Stomach (tissue), 9 donors: ENCODE results near the gene MAD2L1BP. TPM values are rescaled to one million over a fixed set of nuclear protein-coding genes. Genes with fewer than 3 reads are reported as not detected.
"Not testable (repeated sequence)": the region's sequence is repeated elsewhere in the genome, so short reads cannot be mapped to it uniquely, and the experiment has no call there.

Experiments used
- DNase-seq, 2 donors: peaks; one replicate each; pipeline versions ENCODE4 v3.0.0 to v3.0.0-alpha.2; 2013 to 2019
- H3K27ac ChIP-seq, 5 donors: fragments of 200-600 bp in 4 of 5; sonication (generic) in 4 of 5; one replicate each; pipeline ENCODE4 v1.5.1; 2013 to 2019; ENCODE audit warnings: mild to moderate bottlenecking in 1 of 5, moderate library complexity in 1 of 5
- H3K27me3 ChIP-seq, 3 donors: fragments of 200-600 bp; sonication (generic); one replicate each; pipeline ENCODE4 v1.5.1; 2017 to 2019; ENCODE audit warnings: mixed run types in 1 of 3
- H3K36me3 ChIP-seq, 4 donors: fragments of 200-600 bp; sonication (generic); 1 replicate in 3 of 4; 2 replicates in 1 of 4; pipeline ENCODE4 v1.5.1; 2016 to 2019
- H3K4me1 ChIP-seq, 4 donors: fragments of 200-600 bp; sonication (generic); one replicate each; pipeline ENCODE4 v1.5.1; 2016 to 2019
- H3K4me3 ChIP-seq, 4 donors: fragments of 200-600 bp; sonication (generic) in 3 of 4; one replicate each; pipeline ENCODE4 v1.5.1; 2016 to 2019; ENCODE audit warnings: mild to moderate bottlenecking in 1 of 4
- H3K9me3 ChIP-seq, 4 donors: fragments of 200-600 bp; sonication (generic); one replicate each; pipeline ENCODE4 v1.5.1; 2016 to 2019
- EP300 ChIP-seq: sonication (generic); formaldehyde crosslinking; IDR thresholded peaks from one replicate; pipeline ENCODE4 v1.6.1; 2017; ENCODE audit warnings: antibody characterized with exemption
- POLR2A ChIP-seq, 4 donors: fragments of 450-650 bp; IDR thresholded peaks; one replicate each; pipeline ENCODE4 v1.6.1; 2016; ENCODE audit warnings: antibody characterized with exemption in 4 of 4, control low read depth in 2 of 4, mild to moderate bottlenecking in 1 of 4, moderate library complexity in 1 of 4
- POLR2AphosphoS5 ChIP-seq, 3 donors: sonication (generic); formaldehyde crosslinking; IDR thresholded peaks; one replicate each; pipeline ENCODE4 v1.6.1; 2016; ENCODE audit warnings: antibody characterized with exemption in 3 of 3
- WGBS, 5 donors: extraction: QIAGEN DNeasy Blood & Tissue Kit in 3 of 5; methylation state at CpG; one replicate each; pipeline versions ENCODE4 v1.1.5 to v1.1.7; 2013 to 2018; 5-methylcytosine and 5-hydroxymethylcytosine counted together
- intact Hi-C: fragments of 100-400 bp; cut with DNase I; formaldehyde crosslinking; loops from one replicate; pipeline ENCODE4 v1.15.1; 2023; ENCODE audit warnings: low total_unique reads
- polyA plus RNA-seq, 3 donors: library from polyadenylated mRNA; stranded (reverse); fragments of 200-250 nt; gene quantifications; one replicate each; pipeline ENCODE4 v1.2.3, GENCODE V29; 2013
- total RNA-seq, 5 donors: library from RNA; depleted of rRNA; stranded (reverse); fragments of >200 nt; gene quantifications; one replicate each; pipeline versions ENCODE4 v1.1.0 to v1.2.3, GENCODE V29; 2014 to 2016
- TF ChIP-seq, protein P1 (sequence below), 7 experiments: fragments of 450-650 bp in 4 of 7; fragments of 200-600 bp in 3 of 7; sonication (generic) in 3 of 7; IDR thresholded peaks; one replicate each; pipeline ENCODE4 v1.5.1; 2016 to 2019; ENCODE audit warnings: antibody characterized with exemption in 7 of 7, control low read depth in 2 of 7, mild to moderate bottlenecking in 1 of 7
- donor health status: healthy with polysubstance abuse.
- donor health status: Bipolar disorder and iron deficiency.
- donor health status: healthy.

Gene MAD2L1BP
- total and polyA plus RNA-seq, 8 donors, result 7.8 to 282 (median 22.6) TPM

- Histone ChIP-seq H3K9me3 (no peaks in the 10 kb centered on the region), H3K4me1 (no peaks in the 10 kb centered on the region), H3K27me3 (no peaks in the 10 kb centered on the region), H3K36me3 (no peaks in the 10 kb centered on the region), H3K4me3 (no peak overlapping the region), H3K27ac (no peak overlapping the region)
- DNase-seq, result no peak
- intact Hi-C loops, result no loop called here
- no peak for TF ChIP-seq EP300
- TF ChIP-seq POLR2A (IDR thresholded peaks at IDR 0.05), result no peak
- TF ChIP-seq, protein P1, sequence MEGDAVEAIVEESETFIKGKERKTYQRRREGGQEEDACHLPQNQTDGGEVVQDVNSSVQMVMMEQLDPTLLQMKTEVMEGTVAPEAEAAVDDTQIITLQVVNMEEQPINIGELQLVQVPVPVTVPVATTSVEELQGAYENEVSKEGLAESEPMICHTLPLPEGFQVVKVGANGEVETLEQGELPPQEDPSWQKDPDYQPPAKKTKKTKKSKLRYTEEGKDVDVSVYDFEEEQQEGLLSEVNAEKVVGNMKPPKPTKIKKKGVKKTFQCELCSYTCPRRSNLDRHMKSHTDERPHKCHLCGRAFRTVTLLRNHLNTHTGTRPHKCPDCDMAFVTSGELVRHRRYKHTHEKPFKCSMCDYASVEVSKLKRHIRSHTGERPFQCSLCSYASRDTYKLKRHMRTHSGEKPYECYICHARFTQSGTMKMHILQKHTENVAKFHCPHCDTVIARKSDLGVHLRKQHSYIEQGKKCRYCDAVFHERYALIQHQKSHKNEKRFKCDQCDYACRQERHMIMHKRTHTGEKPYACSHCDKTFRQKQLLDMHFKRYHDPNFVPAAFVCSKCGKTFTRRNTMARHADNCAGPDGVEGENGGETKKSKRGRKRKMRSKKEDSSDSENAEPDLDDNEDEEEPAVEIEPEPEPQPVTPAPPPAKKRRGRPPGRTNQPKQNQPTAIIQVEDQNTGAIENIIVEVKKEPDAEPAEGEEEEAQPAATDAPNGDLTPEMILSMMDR (IDR thresholded peaks at IDR 0.05), result no peak
- TF ChIP-seq POLR2AphosphoS5 (IDR thresholded peaks at IDR 0.05), result no peak
- 90 to 94% (median 91%) methylated on average over 7 to 9 of the region's 9 CpGs for WGBS, 5 donors
Measured at GRCh38 chr6:43658161-43658560, 22.5 kb downstream of the MAD2L1BP start.

DNA sequence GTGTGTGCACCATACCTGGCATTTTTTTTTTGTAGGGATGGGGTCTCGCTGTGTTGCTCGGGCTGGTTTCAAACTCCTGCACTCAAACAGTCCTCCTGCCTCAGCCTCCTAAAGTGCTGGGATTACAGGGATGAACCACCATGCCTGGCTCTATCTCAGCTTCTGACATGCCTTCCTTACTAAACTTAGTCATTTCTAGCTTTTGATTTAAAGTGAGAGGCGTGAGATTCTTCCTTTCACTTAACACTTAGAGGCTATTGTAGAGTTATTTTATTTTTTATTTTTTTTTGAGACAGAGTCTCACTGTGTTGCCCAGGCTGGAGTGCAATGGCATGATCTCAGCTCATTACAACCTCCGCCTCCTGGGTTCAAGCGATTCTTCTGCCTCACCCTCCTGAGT lies 27.3 kb downstream of the MAD2L1BP start:
- not testable (repeated sequence) for H3K27ac ChIP-seq, H3K27me3 ChIP-seq, H3K36me3 ChIP-seq, H3K4me3 ChIP-seq, DNase-seq, H3K9me3 ChIP-seq
- peaks cover 9 to 11% (median 11%) of the 10 kb centered on the region in 4 donors for H3K4me1 ChIP-seq
- intact Hi-C loops, result loop anchor here (10.0 kb wide), 1 partner anchor 102 kb away; no protein-coding TSS in a partner anchor
- 87 to 94% (median 92%) methylated on average over 5 of the region's 5 CpGs for WGBS, 5 donors

- peaks cover 0 to 3% (median 3%) of the 10 kb centered on the region in 4 donors for H3K36me3 ChIP-seq
- no peaks in the 10 kb centered on the region for H3K27me3 ChIP-seq
- intact Hi-C loops, result loop anchor here (5.0 to 10.0 kb wide), 2 partner anchors 99 to 412 kb away; no protein-coding TSS in a partner anchor
- no peaks in the 10 kb centered on the region for H3K9me3 ChIP-seq
- WGBS, 5 donors, result 83 to 100% (median 91%) methylated on average over 1 of the region's 1 CpG
- no peak overlapping the region for H3K4me3 ChIP-seq
- no peak for DNase-seq
- TF ChIP-seq, protein P1 (IDR thresholded peaks at IDR 0.05), result no peak
- no peak for TF ChIP-seq EP300
- TF ChIP-seq POLR2A (IDR thresholded peaks at IDR 0.05), result no peak
- TF ChIP-seq POLR2AphosphoS5 (IDR thresholded peaks at IDR 0.05), result no peak
- peaks cover 29 to 36% (median 34%) of the 10 kb centered on the region in 4 donors for H3K4me1 ChIP-seq
- H3K27ac ChIP-seq, result no peak overlapping the region
Measured at GRCh38 chr6:43665376-43665775, 29.7 kb downstream of the MAD2L1BP start.

DNA sequence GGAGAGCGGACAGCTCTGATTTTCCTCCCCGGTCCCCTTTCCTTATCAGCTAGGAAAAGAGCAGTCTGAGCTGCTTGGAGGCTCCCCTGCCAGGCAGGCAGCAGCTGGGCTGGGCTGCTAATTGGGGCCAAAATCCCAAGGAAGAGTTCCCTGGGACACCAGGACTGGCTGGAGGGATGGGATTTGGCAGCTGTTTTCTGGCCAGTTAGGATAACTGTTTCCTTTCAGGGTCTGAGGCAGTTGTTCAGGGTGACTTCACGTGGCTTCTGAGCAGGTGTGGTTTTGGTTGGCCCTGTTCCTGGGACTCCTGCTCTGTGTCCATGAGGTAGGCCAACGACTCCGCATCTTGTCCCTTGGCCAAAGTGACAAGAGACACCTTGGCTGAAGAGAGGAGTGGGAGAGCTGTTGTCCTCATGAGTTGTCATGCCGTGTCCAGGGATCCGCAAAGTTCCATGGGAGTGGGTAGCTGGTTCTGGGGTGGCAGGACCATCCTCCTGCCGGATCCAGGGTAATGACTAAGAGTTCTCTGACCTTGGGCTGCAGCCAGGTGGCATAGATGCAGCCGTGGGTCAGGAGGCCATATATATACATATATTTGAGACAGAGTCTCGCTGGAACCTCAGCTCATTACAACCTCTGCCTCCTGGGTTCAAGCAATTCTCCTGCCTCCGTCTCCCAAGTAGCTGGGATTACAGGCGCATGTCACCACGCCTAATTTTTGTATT lies 30.7 kb downstream of the MAD2L1BP start:
- Histone ChIP-seq H3K27me3 (no peaks in the 10 kb centered on the region), H3K4me1 (peaks cover 29 to 44% (median 39%) of the 10 kb centered on the region in 4 donors), H3K9me3 (no peaks in the 10 kb centered on the region), H3K4me3 (no peak overlapping the region), H3K36me3 (peaks cover 4 to 13% (median 13%) of the 10 kb centered on the region in 4 donors), H3K27ac (no peak overlapping the region)
- DNase-seq, result no peak
- TF ChIP-seq, protein P1 (IDR thresholded peaks at IDR 0.05), result no peak
- intact Hi-C loops, result loop anchor here (5.0 to 10.0 kb wide), 2 partner anchors 98 to 411 kb away; no protein-coding TSS in a partner anchor
- 52 to 64% (median 60%) methylated on average over 13 of the region's 13 CpGs for WGBS, 5 donors
